Measurements from ENCODE around the gene SPO11.

SPO11 gene

GRCh38 chr20:57364451-57364850, 34.8 kb downstream of the SPO11 start:
- H3K9ac ChIP-seq (ENCODE audit: low read length) = no peak overlapping the region
- no peak overlapping the region for H2BK15ac ChIP-seq (ENCODE audit: low read depth, poor library complexity, severe bottlenecking)
- H3K18ac ChIP-seq (ENCODE audit: low read depth in 1 of 2, low read length in 2 of 2) = no peak overlapping the region
- peaks cover 39 to 76% of the 10 kb centered on the region in 2 experiments for H3K36me3 ChIP-seq (ENCODE audit: control insufficient read depth in 1 of 2, insufficient read depth in 2 of 2, low read depth in 1 of 2, low read length in 2 of 2)
- no peak overlapping the region for H3K14ac ChIP-seq (ENCODE audit: low read length in 2 of 2)
- H3K27me3 ChIP-seq (ENCODE audit: control insufficient read depth in 1 of 2, insufficient read depth in 1 of 2, low read length in 2 of 2) = no peaks in the 10 kb centered on the region
- H3K4me2 ChIP-seq (ENCODE audit: low read length, poor library complexity, severe bottlenecking) = no peak overlapping the region
- H3K79me1 ChIP-seq (replicated peaks; ENCODE audit: low read length, poor library complexity, severe bottlenecking) = peaks cover 29% of the 10 kb centered on the region
- H4K91ac ChIP-seq (ENCODE audit: low read length) = no peak overlapping the region
- H3K23ac ChIP-seq (ENCODE audit: low read length in 2 of 2) = no peak overlapping the region
- no peak overlapping the region for H2BK120ac ChIP-seq (ENCODE audit: low read depth, low read length)
- no peak overlapping the region for H2BK5ac ChIP-seq (ENCODE audit: low read depth, low read length, poor library complexity, severe bottlenecking)
- H2AFZ ChIP-seq (ENCODE audit: low read depth, low read length) = no peak overlapping the region
- H3K9me3 ChIP-seq (ENCODE audit: control insufficient read depth, low read length) = no peaks in the 10 kb centered on the region
- H4K8ac ChIP-seq (ENCODE audit: low read length) = no peak overlapping the region
- no peak overlapping the region for H3K4ac ChIP-seq (ENCODE audit: low read depth in 1 of 2, low read length in 2 of 2)
- H3K4me3 ChIP-seq (ENCODE audit: insufficient read depth in 1 of 2, low read depth in 1 of 2, low read length in 2 of 2) = no peak overlapping the region
- H2BK12ac ChIP-seq (ENCODE audit: low read length in 2 of 2) = no peak overlapping the region
- DNase-seq = no peak
- H3K4me1 ChIP-seq (ENCODE audit: control insufficient read depth, insufficient read depth, low read depth, low read length) = peaks cover 2% of the 10 kb centered on the region
- H2AK5ac ChIP-seq (ENCODE audit: low read length, severe bottlenecking) = no peak overlapping the region
- no peak overlapping the region for H3K27ac ChIP-seq (ENCODE audit: low read length, poor library complexity, severe bottlenecking)

GRCh38 chr20:57369596-57369995, 40.0 kb downstream of the SPO11 start:
- Histone ChIP-seq H3K18ac (ENCODE audit: low read depth in 1 of 2, low read length in 2 of 2) (no peak overlapping the region), H2BK120ac (ENCODE audit: low read depth, low read length) (no peak overlapping the region), H3K23ac (ENCODE audit: low read length in 2 of 2) (no peak overlapping the region), H3K9me3 (ENCODE audit: control insufficient read depth, low read length) (no peaks in the 10 kb centered on the region), H2AK5ac (ENCODE audit: low read length, severe bottlenecking) (no peak overlapping the region), H3K27ac (ENCODE audit: low read length, poor library complexity, severe bottlenecking) (no peak overlapping the region), H3K4ac (ENCODE audit: low read depth in 1 of 2, low read length in 2 of 2) (no peak overlapping the region), H3K9ac (ENCODE audit: low read length) (no peak overlapping the region), H3K4me1 (ENCODE audit: control insufficient read depth, insufficient read depth, low read depth, low read length) (no peaks in the 10 kb centered on the region), H4K8ac (ENCODE audit: low read length) (no peak overlapping the region), H3K4me3 (ENCODE audit: insufficient read depth in 1 of 2, low read depth in 1 of 2, low read length in 2 of 2) (no peak overlapping the region), H3K36me3 (ENCODE audit: control insufficient read depth in 1 of 2, insufficient read depth in 2 of 2, low read depth in 1 of 2, low read length in 2 of 2) (peaks cover 62 to 98% of the 10 kb centered on the region in 2 experiments), H4K91ac (ENCODE audit: low read length) (no peak overlapping the region), H3K14ac (ENCODE audit: low read length in 2 of 2) (no peak overlapping the region), H2BK12ac (ENCODE audit: low read length in 2 of 2) (no peak overlapping the region), H3K27me3 (ENCODE audit: control insufficient read depth in 1 of 2, insufficient read depth in 1 of 2, low read length in 2 of 2) (no peaks in the 10 kb centered on the region), H2BK15ac (ENCODE audit: low read depth, poor library complexity, severe bottlenecking) (no peak overlapping the region), H3K79me1 (replicated peaks; ENCODE audit: low read length, poor library complexity, severe bottlenecking) (peaks cover 37% of the 10 kb centered on the region), H2BK5ac (ENCODE audit: low read depth, low read length, poor library complexity, severe bottlenecking) (no peak overlapping the region), H3K4me2 (ENCODE audit: low read length, poor library complexity, severe bottlenecking) (no peak overlapping the region), H2AFZ (ENCODE audit: low read depth, low read length) (no peak overlapping the region)
- WGBS = 93% methylated on average over 3 of the region's 3 CpGs
- DNase-seq = no peak

- Histone ChIP-seq H2AFZ (ENCODE audit: low read depth, low read length) (no peak overlapping the region), H3K23ac (ENCODE audit: low read length in 2 of 2) (no peak overlapping the region), H2BK5ac (ENCODE audit: low read depth, low read length, poor library complexity, severe bottlenecking) (no peak overlapping the region), H2BK12ac (ENCODE audit: low read length in 2 of 2) (no peak overlapping the region), H3K27ac (ENCODE audit: low read length, poor library complexity, severe bottlenecking) (no peak overlapping the region), H4K8ac (ENCODE audit: low read length) (no peak overlapping the region), H2AK5ac (ENCODE audit: low read length, severe bottlenecking) (no peak overlapping the region), H3K79me1 (replicated peaks; ENCODE audit: low read length, poor library complexity, severe bottlenecking) (peaks cover 43% of the 10 kb centered on the region), H3K18ac (ENCODE audit: low read depth in 1 of 2, low read length in 2 of 2) (no peak overlapping the region), H3K4me3 (ENCODE audit: insufficient read depth in 1 of 2, low read depth in 1 of 2, low read length in 2 of 2) (no peak overlapping the region), H3K9me3 (ENCODE audit: control insufficient read depth, low read length) (no peaks in the 10 kb centered on the region), H3K27me3 (ENCODE audit: control insufficient read depth in 1 of 2, insufficient read depth in 1 of 2, low read length in 2 of 2) (no peaks in the 10 kb centered on the region), H4K91ac (ENCODE audit: low read length) (no peak overlapping the region), H3K9ac (ENCODE audit: low read length) (no peak overlapping the region), H2BK15ac (ENCODE audit: low read depth, poor library complexity, severe bottlenecking) (no peak overlapping the region), H3K4me2 (ENCODE audit: low read length, poor library complexity, severe bottlenecking) (no peak overlapping the region), H3K14ac (ENCODE audit: low read length in 2 of 2) (no peak overlapping the region), H3K4me1 (ENCODE audit: control insufficient read depth, insufficient read depth, low read depth, low read length) (no peaks in the 10 kb centered on the region), H3K4ac (ENCODE audit: low read depth in 1 of 2, low read length in 2 of 2) (no peak overlapping the region), H2BK120ac (ENCODE audit: low read depth, low read length) (no peak overlapping the region), H3K36me3 (ENCODE audit: control insufficient read depth in 1 of 2, insufficient read depth in 2 of 2, low read depth in 1 of 2, low read length in 2 of 2) (peaks cover 69 to 98% of the 10 kb centered on the region in 2 experiments)
- 93% methylated on average over 8 of the region's 9 CpGs for WGBS
- DNase-seq = no peak
Measured at GRCh38 chr20:57370316-57370715, 40.7 kb downstream of the SPO11 start.

DNA sequence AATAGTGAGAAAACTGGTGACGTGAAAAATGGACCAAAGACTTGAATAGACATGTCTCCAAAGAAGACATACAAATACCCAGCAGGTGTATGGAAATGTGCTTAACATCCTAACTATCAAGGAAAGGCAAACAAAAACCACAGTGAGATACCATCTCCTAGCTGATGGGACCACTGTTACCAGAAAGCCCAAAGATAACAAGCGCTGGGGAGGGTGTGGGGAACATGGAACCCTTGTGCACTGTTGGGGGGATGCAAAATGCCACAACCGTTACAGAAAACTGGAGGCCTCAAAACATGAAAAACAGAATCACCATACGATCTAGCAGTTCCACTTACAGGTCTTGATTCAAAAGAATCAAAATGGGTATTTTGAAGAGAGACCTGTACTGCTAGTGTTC, 41.8 kb downstream of the SPO11 start:
- no peak overlapping the region for H2BK5ac ChIP-seq (ENCODE audit: low read depth, low read length, poor library complexity, severe bottlenecking)
- no peak overlapping the region for H4K91ac ChIP-seq (ENCODE audit: low read length)
- H2BK15ac ChIP-seq (ENCODE audit: low read depth, poor library complexity, severe bottlenecking) = no peak overlapping the region
- H3K27me3 ChIP-seq (ENCODE audit: control insufficient read depth in 1 of 2, insufficient read depth in 1 of 2, low read length in 2 of 2) = no peaks in the 10 kb centered on the region
- H3K23ac ChIP-seq (ENCODE audit: low read length in 2 of 2) = no peak overlapping the region
- peaks cover 44% of the 10 kb centered on the region for H3K79me1 ChIP-seq (replicated peaks; ENCODE audit: low read length, poor library complexity, severe bottlenecking)
- WGBS = 90% methylated on average over 4 of the region's 4 CpGs
- no peak overlapping the region for H2BK12ac ChIP-seq (ENCODE audit: low read length in 2 of 2)
- no peaks in the 10 kb centered on the region for H3K4me1 ChIP-seq (ENCODE audit: control insufficient read depth, insufficient read depth, low read depth, low read length)
- H3K4ac ChIP-seq (ENCODE audit: low read depth in 1 of 2, low read length in 2 of 2) = no peak overlapping the region
- H3K18ac ChIP-seq (ENCODE audit: low read depth in 1 of 2, low read length in 2 of 2) = no peak overlapping the region
- H2AK5ac ChIP-seq (ENCODE audit: low read length, severe bottlenecking) = no peak overlapping the region
- H3K9ac ChIP-seq (ENCODE audit: low read length) = no peak overlapping the region
- no peak overlapping the region for H3K27ac ChIP-seq (ENCODE audit: low read length, poor library complexity, severe bottlenecking)
- no peak for DNase-seq
- no peak overlapping the region for H2BK120ac ChIP-seq (ENCODE audit: low read depth, low read length)
- H3K9me3 ChIP-seq (ENCODE audit: control insufficient read depth, low read length) = no peaks in the 10 kb centered on the region
- H2AFZ ChIP-seq (ENCODE audit: low read depth, low read length) = no peak overlapping the region
- H3K4me3 ChIP-seq (ENCODE audit: insufficient read depth in 1 of 2, low read depth in 1 of 2, low read length in 2 of 2) = no peak overlapping the region
- no peak overlapping the region for H4K8ac ChIP-seq (ENCODE audit: low read length)
- no peak overlapping the region for H3K14ac ChIP-seq (ENCODE audit: low read length in 2 of 2)
- no peak overlapping the region for H3K4me2 ChIP-seq (ENCODE audit: low read length, poor library complexity, severe bottlenecking)
- peaks cover 71 to 98% of the 10 kb centered on the region in 2 experiments for H3K36me3 ChIP-seq (ENCODE audit: control insufficient read depth in 1 of 2, insufficient read depth in 2 of 2, low read depth in 1 of 2, low read length in 2 of 2)
